Left colon (tissue), 2 donors: ENCODE measurements around the gene ETFBKMT. TPM values are rescaled to one million over a fixed set of nuclear protein-coding genes. Genes with fewer than 3 reads are reported as not detected.
"Not testable (repeated sequence)": the region's sequence is repeated elsewhere in the genome, so short reads cannot be mapped to it uniquely, and the experiment has no call there.

Source experiments
- ATAC-seq: fragments of 200-7000 bp; cut with Tn5 transposase; one replicate; pipeline ENCODE4 v1.9.1; 2020; ENCODE audit warnings: mild to moderate bottlenecking, moderate library complexity
- DNase-seq, 2 donors: peaks; one replicate each; pipeline ENCODE4 v3.0.0-alpha.2; 2020
- intact Hi-C, 2 donors: fragments of 100-400 bp; cut with DNase I in 1 of 2; cut with micrococcal nuclease in 1 of 2; formaldehyde crosslinking; loops; one replicate each; pipeline versions ENCODE4 v1.11.2 to v1.14.0; 2022; cut with DNase I, micrococcal nuclease
- total RNA-seq, 2 donors: library from RNA; stranded (reverse); fragmentation: NEBNext Ultra II Directional; extraction: Animal tissue kit (Norgen Biotek cat#: 25700); gene quantifications; one replicate each; pipeline ENCODE4 v1.2.1, GENCODE V29; 2021
- donor health status: DM: no; HTN: no; CAD: no.
- donor health status: DM: yes; HTN: yes; CAD: no.

The ETFBKMT gene
- total RNA-seq, 2 donors from 2014 or later = 2.9 to 5.2 TPM

DNA sequence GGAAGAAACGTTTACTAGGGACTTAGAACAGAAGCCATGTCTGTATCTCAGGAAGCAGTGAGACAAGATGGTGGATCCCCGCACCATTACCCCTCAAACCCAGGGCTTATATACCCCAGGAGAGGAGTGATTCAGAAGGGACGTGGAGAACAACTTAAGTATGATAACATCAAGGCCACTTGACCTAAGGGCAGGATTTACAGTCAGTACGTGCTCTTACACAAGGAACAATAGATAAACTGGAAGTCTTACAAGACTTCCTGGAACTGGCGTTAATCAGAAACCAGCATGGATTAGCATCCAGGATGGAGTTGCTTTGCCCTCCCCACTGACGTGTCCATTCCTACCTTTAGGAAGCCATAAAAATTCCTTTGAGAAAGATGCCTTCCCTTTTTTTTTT, 8.6 kb upstream of the ETFBKMT start:
- intact Hi-C loops = loop anchor here in 1 of 2 donors (10.0 kb wide), 1 partner anchor 654 kb away; no protein-coding TSS in a partner anchor
- peak; percentile 88 for ATAC-seq

DNA sequence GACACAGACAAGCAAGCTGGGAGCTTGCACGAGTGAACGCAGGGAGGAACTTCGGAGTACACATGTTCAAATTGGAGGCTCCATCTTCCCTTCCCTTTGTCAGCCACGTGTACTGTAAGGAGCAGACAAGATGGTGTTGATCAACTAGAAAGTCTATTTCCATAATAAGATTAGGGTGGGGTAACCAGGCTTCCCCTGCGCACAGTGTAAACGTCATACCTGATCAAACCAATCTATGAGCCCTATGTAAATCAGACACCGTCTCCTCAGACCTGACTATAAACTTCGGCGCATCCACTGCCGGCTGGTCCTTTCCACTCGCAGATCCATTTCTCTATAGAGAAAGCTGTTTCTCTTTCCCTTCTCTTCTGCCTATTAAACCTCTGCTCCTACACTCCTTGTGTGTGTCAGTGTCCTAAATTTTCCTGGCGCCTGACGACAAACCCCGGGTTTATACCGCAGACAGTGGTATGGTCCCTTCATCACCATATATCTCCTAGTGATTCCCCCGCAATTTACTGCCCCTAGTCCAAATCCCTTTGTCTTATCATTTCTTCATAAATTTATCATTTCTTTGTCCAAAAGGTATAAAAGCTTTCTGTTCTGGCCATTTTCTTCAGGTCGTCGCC, 7.5 kb upstream of the ETFBKMT start:
- intact Hi-C loops = loop anchor here in 1 of 2 donors (10.0 kb wide), 1 partner anchor 653 kb away; no protein-coding TSS in a partner anchor
- no peak for ATAC-seq
- no peak for DNase-seq

More for the DNA sequence above, 8.6 kb upstream of the ETFBKMT start:
- DNase-seq = peak in 1 of 2 donors; percentile 60

DNA sequence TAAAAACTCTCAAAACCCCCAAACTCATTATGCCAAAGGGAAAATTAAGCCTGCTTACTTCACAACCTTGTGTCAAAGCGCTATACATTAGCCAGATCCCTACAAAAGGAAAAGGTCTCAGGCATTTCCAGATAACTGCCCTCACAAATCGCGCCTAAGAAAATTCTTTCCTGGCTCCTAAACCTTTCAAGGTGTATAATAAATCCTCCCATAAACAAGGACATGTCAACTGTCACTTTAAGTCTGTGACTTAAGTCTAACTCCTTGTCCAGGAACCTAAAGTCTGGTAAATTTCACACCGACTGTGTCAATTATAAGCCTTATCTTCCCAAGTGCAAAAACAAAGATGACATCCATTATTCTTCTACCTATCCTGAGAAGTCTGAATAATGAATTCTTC, 4.3 kb upstream of the ETFBKMT start:
- intact Hi-C loops = loop anchor here in 1 of 2 donors (10.0 kb wide), 1 partner anchor 650 kb away; no protein-coding TSS in a partner anchor
- DNase-seq (no peak), ATAC-seq (no peak)

DNA sequence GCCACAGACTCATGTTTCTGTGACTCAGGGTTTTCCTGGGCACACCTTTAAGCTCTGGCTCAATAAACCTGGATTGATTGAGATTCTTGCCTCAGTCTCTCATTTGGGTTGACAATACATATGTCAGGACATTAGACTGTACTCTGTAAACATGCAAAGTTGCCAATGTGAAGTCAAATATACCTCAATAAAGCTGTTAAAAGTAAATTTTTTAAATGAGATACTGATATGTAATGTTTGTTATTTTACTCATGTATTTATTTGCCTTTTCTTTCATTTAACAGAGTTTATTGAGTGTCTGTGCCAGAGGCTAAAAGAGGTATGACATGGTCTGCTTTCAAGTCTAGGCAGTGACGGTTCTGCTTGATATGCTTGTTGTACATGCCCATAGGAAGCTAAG, 3.7 kb upstream of the ETFBKMT start:
- intact Hi-C loops = loop anchor here in 1 of 2 donors (10.0 kb wide), 1 partner anchor 649 kb away; no protein-coding TSS in a partner anchor
- no peak for ATAC-seq
- no peak for DNase-seq

DNA sequence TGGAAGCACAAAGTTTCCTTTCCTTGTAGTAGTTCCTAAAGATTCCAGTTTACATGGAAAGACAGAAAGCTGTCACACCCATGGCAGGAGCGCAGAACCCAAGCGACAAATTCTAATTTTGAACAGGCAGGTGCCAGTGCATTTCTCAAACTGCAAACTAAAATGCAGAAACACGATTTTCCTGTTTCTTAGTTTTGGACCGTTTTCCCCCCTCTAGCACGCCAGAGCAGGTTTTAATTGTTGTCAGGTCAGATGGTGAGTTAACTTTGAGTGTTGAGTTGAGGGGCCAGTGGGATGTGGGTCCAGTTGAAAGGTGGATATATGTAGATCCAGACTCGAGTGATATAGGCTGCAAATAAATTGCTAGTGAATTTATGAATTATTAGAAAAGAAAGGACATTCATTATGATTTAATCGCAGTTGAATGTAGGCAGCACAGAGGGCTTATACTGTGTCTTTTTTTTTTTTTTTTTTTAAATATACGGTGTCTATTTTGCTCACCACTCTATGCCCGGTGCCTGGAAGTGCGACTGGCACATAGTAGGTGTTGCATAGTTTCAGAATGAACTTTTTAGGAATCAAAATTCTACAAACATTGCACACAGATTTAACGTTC, 909 bp upstream of the ETFBKMT start:
- intact Hi-C loops = loop anchor here in 1 of 2 donors (10.0 kb wide), 1 partner anchor 646 kb away; no protein-coding TSS in a partner anchor
- no peak for DNase-seq
- peak; percentile 1 for ATAC-seq

DNA sequence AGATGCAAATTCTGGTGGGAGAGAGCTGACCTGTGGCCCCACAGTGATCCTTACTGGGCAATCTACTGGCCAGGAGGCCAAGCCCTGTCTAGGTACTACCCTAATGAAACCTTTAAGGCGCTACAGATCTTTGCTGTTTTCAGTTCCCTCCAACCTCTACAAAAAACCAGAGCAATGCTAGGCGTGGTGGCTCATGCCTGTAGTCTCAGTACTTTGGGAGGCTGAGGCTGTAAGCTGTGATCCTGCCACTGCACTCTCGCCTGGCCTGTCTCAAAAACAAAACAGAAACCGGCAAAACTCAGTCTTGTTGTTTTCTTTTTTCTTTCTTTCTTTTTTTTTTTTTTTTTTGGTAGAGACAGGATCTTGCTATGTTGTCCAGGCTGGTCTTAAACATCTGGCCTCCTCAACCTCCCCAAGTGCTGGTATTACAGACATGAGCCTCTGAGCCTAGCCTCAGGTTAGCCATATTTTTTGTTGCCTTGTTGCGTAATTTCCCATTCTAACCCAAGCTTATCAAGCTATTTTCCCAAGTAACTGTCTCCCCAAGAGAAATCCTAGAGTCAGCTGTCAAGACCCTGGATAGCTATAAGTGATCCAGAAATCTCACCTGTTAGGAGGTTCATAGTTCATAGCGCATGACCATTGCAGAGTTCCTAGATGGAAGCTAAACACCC, 2.8 kb downstream of the ETFBKMT start:
- DNase-seq (no peak), ATAC-seq (no peak)
- intact Hi-C loops = loop anchor here in 1 of 2 donors (10.0 kb wide), 1 partner anchor 642 kb away; no protein-coding TSS in a partner anchor

DNA sequence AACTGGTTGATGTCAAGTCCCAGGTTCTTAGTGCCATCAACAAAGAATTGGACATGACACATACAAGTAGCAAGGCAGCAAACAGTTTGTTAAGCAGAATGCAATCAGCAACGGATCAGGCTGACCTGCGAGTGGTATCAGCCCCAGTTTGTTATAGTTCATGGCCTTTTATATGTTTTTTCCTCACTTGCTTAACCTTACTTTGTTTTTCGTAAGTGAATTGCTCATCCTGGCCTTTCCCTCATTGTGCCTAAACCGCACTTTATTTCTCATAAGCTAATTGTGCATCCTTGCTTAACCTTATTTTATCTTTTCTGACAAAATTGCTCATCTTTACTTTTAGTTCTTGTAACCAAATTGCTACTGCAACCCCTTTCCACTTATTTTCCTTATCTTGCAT, 4.1 kb downstream of the ETFBKMT start:
- ATAC-seq (no peak), DNase-seq (no peak)
- intact Hi-C loops = loop anchor here in 1 of 2 donors (10.0 kb wide), 1 partner anchor 641 kb away; no protein-coding TSS in a partner anchor

DNA sequence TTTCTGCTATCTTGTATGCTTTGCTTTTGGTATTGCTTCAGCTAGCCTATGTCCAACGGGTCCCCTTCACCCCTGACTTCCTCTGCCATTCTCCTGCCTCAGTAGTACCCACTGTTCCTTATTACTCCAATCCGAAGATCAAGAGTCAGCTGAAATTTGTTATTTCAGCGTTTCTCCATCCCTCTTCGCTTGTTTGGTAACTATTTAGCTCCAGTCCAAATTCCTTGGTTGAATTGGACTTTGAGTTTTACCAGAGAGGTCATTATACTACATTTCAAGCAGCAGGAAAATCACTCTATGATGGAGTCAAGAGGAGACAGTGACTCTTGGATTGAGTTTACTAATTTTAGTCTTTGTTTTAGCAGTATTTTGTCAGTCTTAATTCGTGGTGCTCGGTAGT, 4.5 kb downstream of the ETFBKMT start:
- ATAC-seq (no peak), DNase-seq (no peak)

DNA sequence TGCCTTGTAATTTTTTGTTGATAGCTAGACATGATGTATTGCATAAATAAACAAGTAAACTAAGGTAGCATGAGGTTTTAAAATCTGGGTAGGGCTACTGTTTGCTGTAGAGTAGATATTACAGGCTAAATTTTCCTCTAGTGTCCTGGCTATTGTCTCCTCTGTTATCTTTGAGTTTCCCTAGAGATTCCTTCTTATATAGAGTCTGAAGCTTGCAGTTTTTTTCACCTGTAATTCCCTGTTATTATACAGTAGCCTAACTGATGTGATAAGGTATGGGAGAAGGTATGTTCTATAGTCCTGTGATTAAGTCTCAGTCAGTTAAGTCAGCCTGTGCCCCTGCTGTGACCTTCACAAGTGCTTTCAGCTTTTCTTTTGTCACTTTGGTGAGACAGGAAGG, 9.5 kb downstream of the ETFBKMT start:
- intact Hi-C loops = loop anchor here in 1 of 2 donors (10.0 kb wide), 1 partner anchor 636 kb away; no protein-coding TSS in a partner anchor
- DNase-seq (no peak), ATAC-seq (no peak)

More for the DNA sequence above, 4.5 kb downstream of the ETFBKMT start:
- intact Hi-C loops = loop anchor here in 1 of 2 donors (10.0 kb wide), 1 partner anchor 641 kb away; no protein-coding TSS in a partner anchor

DNA sequence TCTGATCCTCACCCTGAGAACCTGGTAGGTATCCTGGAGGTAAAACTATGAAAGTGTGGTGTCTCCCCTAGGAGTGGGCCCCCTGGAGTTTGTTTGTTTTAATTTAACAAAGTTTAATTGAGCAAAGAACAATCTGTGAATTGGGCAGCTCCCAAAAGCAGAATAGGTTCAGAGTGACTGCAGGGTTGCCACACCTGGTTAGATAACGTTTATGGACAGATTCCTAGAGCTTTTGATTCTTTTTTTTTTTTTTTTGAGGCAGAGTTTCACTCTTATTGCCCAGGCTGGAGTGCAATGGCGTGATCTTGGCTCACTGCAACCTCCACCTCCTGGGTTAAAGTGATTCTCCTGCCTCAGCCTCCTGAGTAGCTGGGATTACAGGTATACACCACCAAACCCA, 10.1 kb downstream of the ETFBKMT start:
- not testable (repeated sequence) for DNase-seq, ATAC-seq
- intact Hi-C loops = loop anchor here in 1 of 2 donors (10.0 kb wide), 1 partner anchor 635 kb away; no protein-coding TSS in a partner anchor

DNA sequence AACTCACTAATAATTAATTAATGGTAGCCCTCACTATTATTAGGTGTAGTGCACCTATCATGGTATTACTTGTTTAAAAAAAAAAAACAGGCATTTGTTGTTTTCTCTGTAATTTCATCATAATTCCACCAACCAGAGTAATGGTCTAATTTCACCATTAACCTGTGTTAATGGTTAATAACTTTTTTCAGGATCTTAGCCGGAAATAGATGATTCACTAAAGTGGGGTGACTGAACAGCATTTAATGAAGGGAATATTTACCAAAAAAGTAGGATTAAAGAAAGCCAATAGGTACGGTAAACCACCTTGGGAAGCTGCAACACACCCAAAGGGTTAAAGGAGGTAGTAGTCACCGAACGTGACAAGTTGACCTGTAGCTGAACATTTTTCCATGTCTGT, 13.0 kb downstream of the ETFBKMT start:
- intact Hi-C loops = no loop called here
- no peak for ATAC-seq
- DNase-seq = no peak

DNA sequence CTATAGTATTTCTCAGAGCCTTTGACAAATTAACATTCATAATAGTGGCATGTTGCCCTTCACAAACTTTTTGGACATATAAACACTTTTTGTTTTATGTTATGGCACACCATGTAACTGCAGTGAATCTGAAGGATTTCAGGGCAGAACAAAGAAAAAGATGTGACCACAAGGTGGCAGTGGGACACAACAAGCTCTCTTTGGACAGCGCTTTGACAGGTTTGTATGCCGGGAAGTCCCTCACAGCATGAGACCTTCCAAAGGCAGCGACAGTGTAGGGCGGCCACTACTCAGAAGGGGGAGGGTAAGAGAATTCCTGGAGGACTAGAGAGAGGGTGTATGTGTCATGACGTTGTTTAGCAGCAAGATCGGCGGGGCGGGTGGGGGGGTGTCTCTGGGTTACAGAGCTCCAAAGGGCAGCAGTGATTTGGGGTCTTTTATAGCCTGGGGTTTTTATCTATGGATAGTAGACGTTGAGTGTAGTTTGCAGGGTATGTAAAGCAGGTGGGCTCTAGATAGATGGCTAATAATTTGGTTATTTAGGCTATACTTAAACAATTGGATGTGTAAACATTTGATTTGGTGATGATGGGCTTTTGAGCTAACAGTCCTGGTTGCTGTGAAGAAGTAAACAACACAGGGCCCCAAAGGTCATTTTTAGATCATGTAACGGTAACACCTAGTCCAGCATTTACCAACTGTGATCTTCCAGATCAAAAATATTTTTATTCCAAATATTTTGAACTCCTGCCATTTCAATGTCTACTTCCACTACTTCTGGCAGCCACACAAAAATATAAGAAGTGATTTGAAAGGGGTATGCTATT, 22.9 kb downstream of the ETFBKMT start:
- intact Hi-C loops = no loop called here
- ATAC-seq (peak; percentile 95), DNase-seq (peak; percentile 52 to 54)

DNA sequence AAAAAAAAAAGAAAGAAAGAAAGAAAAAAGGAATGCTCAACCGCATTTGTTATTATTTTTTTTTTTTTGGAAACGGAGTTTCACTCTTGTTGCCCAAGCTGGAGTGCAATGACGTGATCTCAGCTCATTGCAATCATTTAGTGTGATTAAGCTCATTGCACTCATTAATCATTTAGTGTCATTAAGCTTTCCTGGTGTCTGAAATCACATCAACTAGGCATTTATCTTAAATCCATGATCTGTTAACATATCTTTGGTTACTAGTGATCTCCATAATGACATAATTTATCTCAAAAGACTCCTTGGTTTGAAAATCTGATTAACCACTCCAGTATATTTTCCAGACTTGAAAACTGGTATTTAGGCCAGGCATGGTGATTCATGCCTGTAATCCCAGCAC, 26.3 kb downstream of the ETFBKMT start:
- ATAC-seq (no peak), DNase-seq (no peak)
- intact Hi-C loops = no loop called here

DNA sequence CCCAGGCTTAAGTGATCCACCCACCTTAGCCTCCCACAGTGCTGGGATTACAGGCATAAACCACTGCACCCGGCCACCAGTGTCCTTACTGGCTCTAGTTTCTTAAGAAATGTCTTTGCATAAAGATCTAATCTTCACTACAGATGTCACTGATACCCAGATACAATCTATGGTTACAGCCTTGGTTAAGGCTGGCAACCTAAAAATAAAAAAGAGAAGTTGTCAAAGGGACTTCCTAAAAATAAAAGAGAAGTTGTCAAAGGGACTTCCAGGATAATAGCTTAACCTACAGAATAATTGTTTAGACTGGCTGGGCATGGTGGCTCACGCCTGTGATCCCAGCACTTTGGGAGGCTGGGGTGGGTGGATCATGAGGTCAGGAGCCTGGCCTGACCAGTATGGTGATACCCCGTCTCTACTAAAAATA, 27.6 kb downstream of the ETFBKMT start:
- no peak for ATAC-seq
- intact Hi-C loops = no loop called here
- no peak for DNase-seq

DNA sequence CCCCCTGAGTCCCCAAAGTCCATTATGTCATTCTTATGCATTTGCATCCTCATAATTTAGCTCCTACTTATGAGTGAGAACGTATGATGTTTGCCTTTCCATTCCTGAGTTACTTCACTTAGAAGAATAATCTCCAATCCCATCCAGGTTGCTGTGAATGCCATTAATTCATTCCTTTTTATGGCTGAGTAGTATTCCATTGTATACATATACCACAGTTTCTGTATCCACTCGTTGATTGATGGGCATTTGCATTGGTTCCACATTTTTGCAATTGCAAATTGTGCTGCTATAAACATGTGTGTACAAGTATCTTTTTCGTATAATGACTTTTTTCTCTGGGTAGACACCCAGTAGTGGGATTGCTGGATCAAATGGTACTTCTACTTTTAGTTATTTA, 30.4 kb downstream of the ETFBKMT start:
- ATAC-seq, intact Hi-C loops, DNase-seq: not testable (repeated sequence)

DNA sequence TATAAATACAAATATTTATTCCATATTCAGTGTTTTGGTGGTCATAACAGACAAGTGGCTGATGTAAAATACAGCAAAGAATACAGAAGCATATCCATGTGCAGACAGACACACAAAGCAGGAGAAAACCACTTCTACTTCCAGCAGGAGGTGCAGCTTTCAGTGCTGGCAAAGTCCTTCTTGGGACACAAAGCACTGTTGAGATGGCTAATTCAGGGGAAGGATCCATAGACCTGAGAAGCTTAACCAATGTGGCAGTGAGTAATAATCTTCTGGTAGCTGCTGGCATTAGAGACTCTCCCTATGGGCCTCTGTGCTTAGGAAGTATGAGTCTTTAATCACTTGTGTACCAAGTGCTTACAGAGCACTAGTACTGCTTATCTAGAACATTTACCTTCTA, 42.6 kb downstream of the ETFBKMT start:
- DNase-seq = no peak
- ATAC-seq = no peak
- intact Hi-C loops = no loop called here

DNA sequence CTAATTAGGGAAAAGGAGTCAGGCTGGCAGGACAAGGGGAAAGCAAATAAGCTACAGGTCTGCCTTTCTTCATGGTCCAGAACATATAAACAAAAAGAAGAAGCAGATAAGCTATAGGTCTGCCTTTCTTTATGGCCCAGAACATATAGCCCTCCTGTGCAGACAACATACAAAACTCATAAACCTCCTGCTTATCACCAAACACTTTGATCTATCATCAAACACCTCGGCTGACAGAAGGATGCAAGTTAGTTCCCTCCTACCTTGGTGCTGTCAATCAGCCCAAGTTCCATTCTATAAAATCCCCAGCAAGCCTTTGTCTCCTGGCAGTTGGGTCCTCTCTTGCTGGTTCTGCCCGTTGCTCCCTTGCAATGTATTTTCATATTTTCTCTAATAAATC, 46.1 kb downstream of the ETFBKMT start:
- DNase-seq (no peak), ATAC-seq (no peak)

DNA sequence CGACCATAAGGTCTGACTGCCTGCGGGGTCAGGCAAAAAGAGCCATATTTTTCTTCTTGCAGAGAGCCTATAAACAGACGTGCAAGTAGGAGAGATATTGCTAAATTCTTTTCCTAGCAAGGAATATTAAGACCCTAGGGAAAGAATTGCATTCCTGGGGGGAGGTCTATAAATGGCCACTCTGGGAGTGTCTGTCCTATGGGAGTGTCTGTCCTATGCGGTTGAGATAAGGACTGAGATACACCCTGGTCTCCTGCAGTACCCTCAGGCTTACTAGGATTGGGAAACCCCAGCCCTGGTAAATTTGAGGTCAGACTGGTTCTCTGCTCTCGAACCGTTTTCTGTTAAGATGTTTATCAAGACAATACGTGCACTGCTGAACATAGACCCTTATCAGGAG, 48.6 kb downstream of the ETFBKMT start:
- DNase-seq, ATAC-seq, intact Hi-C loops: not testable (repeated sequence)

More for the DNA sequence above, 46.1 kb downstream of the ETFBKMT start:
- intact Hi-C loops = no loop called here
